Right atrium auricular region (tissue), 2 donors: ENCODE data around the gene USP48. TPM values are rescaled to one million over a fixed set of nuclear protein-coding genes. Genes with fewer than 3 reads are reported as not detected.
"Not testable (repeated sequence)": the region's sequence is repeated elsewhere in the genome, so short reads cannot be mapped to it uniquely, and the experiment has no call there.

Experiments used
- DNase-seq: peaks from one replicate; pipeline ENCODE4 v3.0.0-alpha.2; 2019; ENCODE audit warnings: low spot score
- H3K27ac ChIP-seq, 2 donors: fragments of 200-600 bp; sonication (generic); 1 replicate in 1 of 2; 2 replicates in 1 of 2; pipeline ENCODE4 v1.5.1; 2016 to 2019
- H3K27me3 ChIP-seq, 2 donors: fragments of 200-600 bp; sonication (generic); one replicate each; pipeline versions ENCODE4 v1.5.1 to v1.6.0; 2017 to 2019
- H3K36me3 ChIP-seq: fragments of 200-600 bp; sonication (generic); one replicate; pipeline ENCODE4 v1.5.1; 2016
- H3K4me1 ChIP-seq, 2 donors: fragments of 200-600 bp; sonication (generic); one replicate each; pipeline versions ENCODE4 v1.5.1 to v1.6.0; 2017 to 2019
- H3K4me3 ChIP-seq, 2 donors: fragments of 200-600 bp; sonication (generic); 1 replicate in 1 of 2; 2 replicates in 1 of 2; pipeline ENCODE4 v1.5.1; 2017 to 2019; ENCODE audit warnings: mild to moderate bottlenecking in 1 of 2, moderate library complexity in 1 of 2
- H3K9me3 ChIP-seq, 2 donors: fragments of 200-600 bp; sonication (generic); one replicate each; pipeline ENCODE4 v1.5.1; 2019
- total RNA-seq, 2 donors: library from RNA; depleted of rRNA; stranded (reverse); fragments of >200 nt; gene quantifications; one replicate each; pipeline ENCODE4 v1.1.0, GENCODE V29; 2016
- TF ChIP-seq, protein P1 (sequence below), 2 donors: fragments of 200-600 bp; sonication (generic); IDR thresholded peaks; one replicate each; pipeline ENCODE4 v1.5.1; 2019; ENCODE audit warnings: antibody characterized with exemption in 2 of 2

The USP48 gene
- total RNA-seq, 2 donors from 2014 or later: 24.1 to 31.0 TPM

DNA sequence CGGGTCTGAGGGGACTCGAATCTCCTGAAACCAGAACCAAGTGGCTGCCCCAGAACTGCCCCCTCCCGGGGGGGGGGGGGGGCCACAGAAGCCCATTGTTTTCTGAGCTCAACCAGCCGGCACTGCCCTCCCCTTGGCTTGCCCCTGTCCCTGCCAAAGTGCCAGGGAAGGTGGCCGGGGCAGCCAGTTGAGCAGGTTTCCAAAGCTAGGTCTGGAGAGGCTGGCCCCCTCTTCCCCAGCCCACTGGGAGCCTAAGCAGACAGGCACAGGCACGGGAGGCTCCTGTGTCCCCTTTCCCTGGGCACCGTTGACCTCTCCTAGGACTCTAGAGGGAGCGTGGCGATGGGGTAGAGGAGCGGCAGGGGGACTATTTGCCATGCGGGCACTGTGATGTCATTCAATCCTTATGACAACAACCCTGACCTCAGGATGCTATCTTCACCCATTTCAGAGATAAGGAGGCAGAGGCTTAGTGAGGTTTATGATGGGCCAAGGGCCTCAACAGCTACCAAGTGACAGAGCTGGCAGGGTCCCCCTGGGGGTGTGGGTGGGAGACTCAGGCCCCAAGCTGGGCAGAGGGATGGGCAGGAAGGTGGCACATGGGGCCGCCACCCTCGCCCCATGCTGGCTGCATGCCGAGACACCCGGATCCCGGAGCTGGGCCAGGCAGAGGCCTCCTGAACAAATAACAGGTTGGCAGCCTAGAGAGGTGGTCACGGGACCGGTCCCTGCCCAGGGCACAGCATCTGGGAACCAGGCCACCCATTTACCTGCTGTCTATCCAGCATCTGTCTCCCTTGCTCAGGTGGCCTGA is 148.8 kb downstream of the USP48 start:
- H3K36me3 ChIP-seq: no peaks in the 10 kb centered on the region
- H3K9me3 ChIP-seq: no peaks in the 10 kb centered on the region
- no peak overlapping the region for H3K27ac ChIP-seq
- H3K4me3 ChIP-seq: no peak overlapping the region
- H3K27me3 ChIP-seq: no peaks in the 10 kb centered on the region
- peaks cover 0 to 4% of the 10 kb centered on the region in 2 donors for H3K4me1 ChIP-seq
- DNase-seq: no peak
- TF ChIP-seq, protein P1, sequence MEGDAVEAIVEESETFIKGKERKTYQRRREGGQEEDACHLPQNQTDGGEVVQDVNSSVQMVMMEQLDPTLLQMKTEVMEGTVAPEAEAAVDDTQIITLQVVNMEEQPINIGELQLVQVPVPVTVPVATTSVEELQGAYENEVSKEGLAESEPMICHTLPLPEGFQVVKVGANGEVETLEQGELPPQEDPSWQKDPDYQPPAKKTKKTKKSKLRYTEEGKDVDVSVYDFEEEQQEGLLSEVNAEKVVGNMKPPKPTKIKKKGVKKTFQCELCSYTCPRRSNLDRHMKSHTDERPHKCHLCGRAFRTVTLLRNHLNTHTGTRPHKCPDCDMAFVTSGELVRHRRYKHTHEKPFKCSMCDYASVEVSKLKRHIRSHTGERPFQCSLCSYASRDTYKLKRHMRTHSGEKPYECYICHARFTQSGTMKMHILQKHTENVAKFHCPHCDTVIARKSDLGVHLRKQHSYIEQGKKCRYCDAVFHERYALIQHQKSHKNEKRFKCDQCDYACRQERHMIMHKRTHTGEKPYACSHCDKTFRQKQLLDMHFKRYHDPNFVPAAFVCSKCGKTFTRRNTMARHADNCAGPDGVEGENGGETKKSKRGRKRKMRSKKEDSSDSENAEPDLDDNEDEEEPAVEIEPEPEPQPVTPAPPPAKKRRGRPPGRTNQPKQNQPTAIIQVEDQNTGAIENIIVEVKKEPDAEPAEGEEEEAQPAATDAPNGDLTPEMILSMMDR (IDR thresholded peaks at IDR 0.05): no peak

DNA sequence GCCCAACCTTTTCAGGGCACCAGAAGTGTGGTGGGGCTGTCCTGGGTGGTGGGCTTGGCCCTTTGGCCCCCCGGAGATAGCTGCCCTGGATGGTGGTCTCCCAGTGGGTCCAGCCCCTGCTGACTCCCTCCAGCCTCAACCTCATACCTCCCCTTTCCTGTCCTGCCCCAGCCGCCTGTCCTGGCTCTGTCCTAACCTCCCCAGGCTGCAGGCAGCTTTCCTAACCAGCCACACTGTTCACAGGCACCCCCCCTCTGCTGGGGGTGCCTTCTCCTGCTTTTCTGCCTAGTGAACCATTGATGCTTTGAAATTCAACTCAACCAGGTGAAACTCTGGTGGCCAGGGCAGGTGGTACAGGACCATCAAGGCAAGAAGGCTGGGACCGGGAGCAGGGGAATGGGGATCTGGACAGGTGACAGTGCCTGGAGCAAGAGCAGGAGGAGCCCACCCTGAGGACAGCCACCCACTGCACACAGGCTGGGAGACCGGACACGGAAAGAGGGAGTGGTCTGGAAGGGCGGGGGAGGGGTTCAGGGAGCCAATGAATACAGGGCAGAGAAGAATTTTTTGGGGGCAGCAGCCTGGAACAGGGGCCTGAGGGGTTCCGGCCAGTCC is 149.7 kb downstream of the USP48 start:
- no peaks in the 10 kb centered on the region for H3K36me3 ChIP-seq
- no peak overlapping the region for H3K27ac ChIP-seq
- H3K4me3 ChIP-seq: no peak overlapping the region
- H3K27me3 ChIP-seq: no peaks in the 10 kb centered on the region
- H3K9me3 ChIP-seq: no peaks in the 10 kb centered on the region
- DNase-seq: no peak
- H3K4me1 ChIP-seq: no peaks in the 10 kb centered on the region
- TF ChIP-seq, protein P1 (IDR thresholded peaks at IDR 0.05): no peak

DNA sequence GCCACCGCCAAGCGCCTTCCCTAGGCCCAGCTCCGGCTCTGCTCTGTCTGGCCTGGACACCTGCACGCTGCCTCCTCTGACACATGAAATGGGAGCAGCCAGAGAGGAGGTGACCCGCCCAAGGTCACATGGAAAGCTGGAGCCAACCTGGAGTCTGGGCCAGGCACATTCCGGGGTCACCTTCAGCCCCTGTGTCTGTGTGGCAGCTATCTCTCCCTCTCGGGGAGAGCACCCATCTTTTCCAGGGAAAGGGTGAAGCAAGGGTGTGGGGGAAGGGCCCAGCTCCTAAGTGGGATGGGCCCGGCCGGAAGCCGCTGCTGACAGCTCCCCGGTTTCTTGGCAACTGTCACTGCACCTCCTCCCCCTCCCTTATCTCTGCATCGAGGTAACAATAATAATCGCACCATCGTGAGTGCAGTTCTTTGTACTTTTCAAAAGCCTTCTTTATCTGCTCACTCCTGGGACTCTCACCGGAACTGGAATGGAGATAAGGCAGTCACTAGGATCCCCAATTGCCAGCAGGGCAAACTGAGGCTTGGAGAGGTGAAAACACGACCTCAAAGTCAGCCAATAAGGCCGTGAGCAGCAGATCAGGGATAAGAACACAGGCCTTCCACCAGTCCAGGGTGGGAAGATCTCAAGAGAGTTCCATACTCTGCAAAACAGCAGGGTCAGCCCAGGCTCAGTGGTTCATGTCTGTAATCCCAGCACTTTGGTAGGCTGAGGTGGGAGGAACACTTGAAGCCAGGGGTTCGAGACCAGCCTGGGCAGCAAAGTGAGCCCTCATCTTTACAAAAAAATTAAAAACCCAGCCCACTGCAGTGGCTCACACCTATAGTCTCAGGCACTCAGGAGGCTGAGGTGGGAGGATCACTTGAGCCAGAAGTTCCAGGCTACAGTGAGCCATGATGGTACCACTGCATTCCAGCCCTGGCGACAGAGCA is 150.7 kb downstream of the USP48 start:
- no peaks in the 10 kb centered on the region for H3K27me3 ChIP-seq
- TF ChIP-seq, protein P1 (IDR thresholded peaks at IDR 0.05): no peak
- H3K4me1 ChIP-seq: no peaks in the 10 kb centered on the region
- no peak for DNase-seq
- H3K4me3 ChIP-seq: no peak overlapping the region
- H3K27ac ChIP-seq: no peak overlapping the region
- H3K9me3 ChIP-seq: no peaks in the 10 kb centered on the region
- no peaks in the 10 kb centered on the region for H3K36me3 ChIP-seq

DNA sequence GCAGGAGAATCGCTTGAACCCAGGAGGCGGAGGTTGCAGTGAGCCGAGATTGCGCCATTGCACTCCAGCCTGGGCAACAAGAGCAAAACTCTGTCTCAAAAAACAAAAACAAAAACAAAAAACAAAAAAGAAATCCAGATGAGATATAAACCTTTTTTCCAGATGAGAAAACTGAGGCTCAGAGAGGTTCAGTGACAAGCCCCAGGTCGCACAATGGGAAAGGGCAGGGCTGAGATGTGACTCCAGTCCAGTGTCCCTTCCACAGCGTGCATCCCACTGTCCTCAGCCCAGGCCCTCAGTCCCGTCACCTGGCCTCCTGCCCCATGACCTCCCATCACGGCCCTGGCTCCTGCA is 151.4 kb downstream of the USP48 start:
- not testable (repeated sequence) for H3K36me3 ChIP-seq, DNase-seq, H3K9me3 ChIP-seq, H3K27ac ChIP-seq, H3K4me3 ChIP-seq, H3K4me1 ChIP-seq, H3K27me3 ChIP-seq

DNA sequence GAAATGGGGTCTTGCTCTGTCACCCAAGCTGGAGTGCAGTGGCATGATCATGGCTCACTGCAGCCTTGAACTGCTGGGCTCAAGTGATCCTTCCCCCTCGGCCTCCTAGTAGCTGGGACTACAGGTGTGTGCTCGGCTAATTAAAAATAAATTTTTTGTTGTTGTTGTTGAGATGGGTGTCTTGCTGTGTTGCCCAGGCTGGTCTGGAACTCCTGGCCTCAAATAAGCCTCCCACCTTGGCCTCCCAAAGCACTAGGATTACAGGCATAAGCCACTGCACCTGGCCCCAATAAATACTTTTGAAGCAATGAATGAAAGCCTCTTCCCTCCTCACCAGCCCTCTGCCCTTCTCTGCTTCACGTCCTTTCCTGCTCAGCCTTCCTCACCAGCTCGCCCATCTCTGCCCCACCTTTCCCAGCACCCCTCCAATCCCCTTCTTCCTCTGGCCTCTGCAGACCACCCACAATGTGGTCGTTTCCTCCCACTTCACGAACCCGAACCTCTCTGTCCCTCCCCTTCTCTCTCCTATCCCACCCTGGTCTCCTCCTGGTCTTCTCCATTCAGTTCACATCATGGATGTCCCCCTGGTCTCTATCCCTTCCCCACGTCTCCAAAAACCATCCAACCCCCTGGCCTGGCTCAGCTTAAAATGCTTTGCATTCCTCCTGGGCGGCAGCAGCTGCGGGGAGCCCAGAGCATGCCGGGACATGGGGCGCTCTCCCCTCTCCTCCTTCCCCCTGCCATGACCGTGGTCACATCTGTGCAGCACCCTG is 152.2 kb downstream of the USP48 start:
- no peaks in the 10 kb centered on the region for H3K27me3 ChIP-seq
- H3K9me3 ChIP-seq: no peaks in the 10 kb centered on the region

More for the DNA sequence above, 152.2 kb downstream of the USP48 start:
- no peaks in the 10 kb centered on the region for H3K36me3 ChIP-seq
- H3K4me1 ChIP-seq: no peaks in the 10 kb centered on the region
- DNase-seq: no peak
- H3K4me3 ChIP-seq: no peak overlapping the region
- TF ChIP-seq, protein P1 (IDR thresholded peaks at IDR 0.05): no peak
- H3K27ac ChIP-seq: no peak overlapping the region
